ENCODE results near the gene CHKB.
A peak's percentile ranks its signal among the peaks of the same experiment; 100 is the strongest.

CHKB gene

DNA sequence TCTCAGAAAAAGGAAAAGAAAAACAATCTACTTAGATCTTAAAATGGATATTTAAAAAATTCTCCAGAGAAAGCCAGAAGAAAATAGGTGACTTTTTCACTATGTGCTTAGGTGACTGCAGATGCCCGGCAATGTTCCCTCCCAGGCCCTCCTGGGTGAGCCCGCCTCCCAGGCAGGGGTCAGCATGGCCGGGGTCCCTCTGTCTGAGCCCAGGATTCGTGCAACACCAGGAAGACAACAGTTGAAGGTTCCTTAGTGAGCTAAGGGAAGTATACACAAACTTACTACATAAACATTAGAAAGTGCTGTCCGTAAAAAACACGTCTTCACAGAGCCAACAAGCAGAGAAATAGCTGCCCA lies 29.5 kb upstream of the CHKB start:
- no peak overlapping the region for H3K27ac ChIP-seq (ENCODE audit: extremely low read depth, low read depth, low read length)
- TF ChIP-seq PRDM1 (tag by site-specific recombination; IDR thresholded peaks at IDR 0.05) (peak; percentile 93), ZSCAN23 (tag by site-specific recombination; IDR thresholded peaks at IDR 0.05) (no peak)
- H3K9me3 ChIP-seq (ENCODE audit: control insufficient read depth, insufficient read depth, low read depth, low read length) = no peaks in the 10 kb centered on the region
- CTCF ChIA-PET = interaction anchor here (0.8 kb wide), 1 partner anchor 13 kb away, joined by 3 read pairs; no protein-coding TSS in a partner anchor
- H3K36me3 ChIP-seq (ENCODE audit: control insufficient read depth in 2 of 2, insufficient read depth in 1 of 2, low read length in 2 of 2) = peaks cover 0 to 28% of the 10 kb centered on the region in 2 experiments; a peak in 1 of 3 replicates
- POLR2A ChIA-PET = interaction anchor here (2.1 kb wide), 1 partner anchor 11 kb away, joined by 6 read pairs; no protein-coding TSS in a partner anchor
- H3K4me1 ChIP-seq (ENCODE audit: control insufficient read depth, insufficient read depth, low read length) = peaks cover 4% of the 10 kb centered on the region; the same call in 1 of the 2 replicates
- no peak overlapping the region for H3K4me3 ChIP-seq (ENCODE audit: low read depth, low read length)

DNA sequence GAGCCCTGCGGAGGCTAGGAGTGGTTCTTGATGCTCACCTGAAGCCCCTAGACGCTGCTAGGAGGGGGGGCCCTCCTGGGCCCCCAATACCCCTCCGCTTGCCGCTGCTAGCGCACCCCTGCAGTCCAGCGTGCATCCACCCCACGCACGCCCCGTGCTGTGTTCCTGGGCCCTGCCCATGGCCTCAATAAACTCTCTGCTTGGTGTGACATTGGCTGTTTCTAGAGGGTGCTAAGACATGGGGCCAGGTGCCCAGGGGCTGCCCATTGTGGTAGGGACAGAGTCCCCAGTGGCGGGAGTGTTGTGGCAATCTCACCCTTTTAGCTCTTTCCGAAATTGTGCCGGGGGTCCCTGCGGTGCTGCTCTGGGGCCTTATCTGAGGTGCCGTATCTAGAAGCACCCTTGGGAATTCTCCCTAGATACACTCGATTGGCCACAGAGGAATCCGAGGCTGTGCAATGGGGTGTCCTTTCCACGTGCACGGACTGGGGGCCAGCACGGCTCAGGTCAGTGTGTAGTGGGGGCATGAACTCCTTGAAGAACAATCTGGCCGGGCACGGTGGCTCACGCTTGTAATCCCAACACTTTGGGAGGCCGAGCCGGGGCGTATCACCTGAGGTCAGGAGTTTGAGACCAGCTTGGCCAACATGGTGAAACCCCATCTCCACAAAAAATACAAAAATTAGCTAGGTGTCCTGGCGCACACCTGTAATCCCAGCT lies 28.9 kb upstream of the CHKB start:
- POLR2A ChIA-PET = no interaction called here

DNA sequence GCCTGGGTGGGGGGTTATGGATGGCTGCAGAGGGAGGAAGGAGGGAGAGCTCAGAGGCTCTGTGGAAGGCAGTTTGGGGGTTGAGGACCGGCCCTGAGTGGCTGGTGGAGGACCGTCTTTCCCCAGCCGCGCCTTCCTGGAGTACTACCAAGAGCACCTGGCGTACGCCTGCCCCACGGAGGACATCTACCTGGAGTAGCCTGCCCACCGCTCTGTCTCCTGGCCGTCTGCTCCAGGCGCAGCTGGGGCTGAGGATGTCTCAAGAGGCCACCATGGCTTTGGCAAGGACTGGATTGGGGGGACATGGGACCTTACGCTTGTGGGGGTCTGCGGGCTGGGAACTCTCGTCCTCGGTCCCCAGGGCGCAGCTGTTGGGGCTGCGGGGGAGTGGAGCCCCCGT lies 27.9 kb upstream of the CHKB start:
- CTCF ChIA-PET = interaction anchor here (1.4 kb wide), 1 partner anchor 32 kb away, joined by 3 read pairs; no protein-coding TSS in a partner anchor

More for the DNA sequence above, 28.9 kb upstream of the CHKB start:
- CTCF ChIA-PET = no interaction called here
- Histone ChIP-seq H3K9me3 (ENCODE audit: control insufficient read depth, insufficient read depth, low read depth, low read length) (no peaks in the 10 kb centered on the region), H3K4me3 (ENCODE audit: low read depth, low read length) (no peak overlapping the region), H3K27ac (ENCODE audit: extremely low read depth, low read depth, low read length) (no peak overlapping the region), H3K4me1 (ENCODE audit: control insufficient read depth, insufficient read depth, low read length) (peaks cover 4% of the 10 kb centered on the region; the same call in 1 of the 2 replicates), H3K36me3 (ENCODE audit: control insufficient read depth in 2 of 2, insufficient read depth in 1 of 2, low read length in 2 of 2) (peaks cover 0 to 34% of the 10 kb centered on the region in 2 experiments; a peak in 1 of 3 replicates)
- TF ChIP-seq ZNF837 (tag by site-specific recombination; IDR thresholded peaks at IDR 0.05) = no peak
- no peak for TF ChIP-seq ZXDB (tag by site-specific recombination; IDR thresholded peaks at IDR 0.05)
- TF ChIP-seq, protein P1, sequence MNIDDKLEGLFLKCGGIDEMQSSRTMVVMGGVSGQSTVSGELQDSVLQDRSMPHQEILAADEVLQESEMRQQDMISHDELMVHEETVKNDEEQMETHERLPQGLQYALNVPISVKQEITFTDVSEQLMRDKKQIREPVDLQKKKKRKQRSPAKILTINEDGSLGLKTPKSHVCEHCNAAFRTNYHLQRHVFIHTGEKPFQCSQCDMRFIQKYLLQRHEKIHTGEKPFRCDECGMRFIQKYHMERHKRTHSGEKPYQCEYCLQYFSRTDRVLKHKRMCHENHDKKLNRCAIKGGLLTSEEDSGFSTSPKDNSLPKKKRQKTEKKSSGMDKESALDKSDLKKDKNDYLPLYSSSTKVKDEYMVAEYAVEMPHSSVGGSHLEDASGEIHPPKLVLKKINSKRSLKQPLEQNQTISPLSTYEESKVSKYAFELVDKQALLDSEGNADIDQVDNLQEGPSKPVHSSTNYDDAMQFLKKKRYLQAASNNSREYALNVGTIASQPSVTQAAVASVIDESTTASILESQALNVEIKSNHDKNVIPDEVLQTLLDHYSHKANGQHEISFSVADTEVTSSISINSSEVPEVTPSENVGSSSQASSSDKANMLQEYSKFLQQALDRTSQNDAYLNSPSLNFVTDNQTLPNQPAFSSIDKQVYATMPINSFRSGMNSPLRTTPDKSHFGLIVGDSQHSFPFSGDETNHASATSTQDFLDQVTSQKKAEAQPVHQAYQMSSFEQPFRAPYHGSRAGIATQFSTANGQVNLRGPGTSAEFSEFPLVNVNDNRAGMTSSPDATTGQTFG (tag by site-specific recombination; IDR thresholded peaks at IDR 0.05; ENCODE audit: borderline replicate concordance) = no peak
- no peak for TF ChIP-seq OVOL3 (tag by site-specific recombination; IDR thresholded peaks at IDR 0.05)
- TF ChIP-seq KLF7 (tag by site-specific recombination; IDR thresholded peaks at IDR 0.05; ENCODE audit: borderline replicate concordance) = no peak
- TF ChIP-seq, protein P2, sequence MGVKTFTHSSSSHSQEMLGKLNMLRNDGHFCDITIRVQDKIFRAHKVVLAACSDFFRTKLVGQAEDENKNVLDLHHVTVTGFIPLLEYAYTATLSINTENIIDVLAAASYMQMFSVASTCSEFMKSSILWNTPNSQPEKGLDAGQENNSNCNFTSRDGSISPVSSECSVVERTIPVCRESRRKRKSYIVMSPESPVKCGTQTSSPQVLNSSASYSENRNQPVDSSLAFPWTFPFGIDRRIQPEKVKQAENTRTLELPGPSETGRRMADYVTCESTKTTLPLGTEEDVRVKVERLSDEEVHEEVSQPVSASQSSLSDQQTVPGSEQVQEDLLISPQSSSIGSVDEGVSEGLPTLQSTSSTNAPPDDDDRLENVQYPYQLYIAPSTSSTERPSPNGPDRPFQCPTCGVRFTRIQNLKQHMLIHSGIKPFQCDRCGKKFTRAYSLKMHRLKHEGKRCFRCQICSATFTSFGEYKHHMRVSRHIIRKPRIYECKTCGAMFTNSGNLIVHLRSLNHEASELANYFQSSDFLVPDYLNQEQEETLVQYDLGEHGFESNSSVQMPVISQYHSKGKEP (tag by site-specific recombination; IDR thresholded peaks at IDR 0.05) = no peak
- TF ChIP-seq ZNF624 (tag by site-specific recombination; IDR thresholded peaks at IDR 0.05) = no peak
- no peak for TF ChIP-seq ZFHX2 (tag by site-specific recombination; conservative IDR thresholded peaks at IDR 0.05)
- TF ChIP-seq, protein P3, sequence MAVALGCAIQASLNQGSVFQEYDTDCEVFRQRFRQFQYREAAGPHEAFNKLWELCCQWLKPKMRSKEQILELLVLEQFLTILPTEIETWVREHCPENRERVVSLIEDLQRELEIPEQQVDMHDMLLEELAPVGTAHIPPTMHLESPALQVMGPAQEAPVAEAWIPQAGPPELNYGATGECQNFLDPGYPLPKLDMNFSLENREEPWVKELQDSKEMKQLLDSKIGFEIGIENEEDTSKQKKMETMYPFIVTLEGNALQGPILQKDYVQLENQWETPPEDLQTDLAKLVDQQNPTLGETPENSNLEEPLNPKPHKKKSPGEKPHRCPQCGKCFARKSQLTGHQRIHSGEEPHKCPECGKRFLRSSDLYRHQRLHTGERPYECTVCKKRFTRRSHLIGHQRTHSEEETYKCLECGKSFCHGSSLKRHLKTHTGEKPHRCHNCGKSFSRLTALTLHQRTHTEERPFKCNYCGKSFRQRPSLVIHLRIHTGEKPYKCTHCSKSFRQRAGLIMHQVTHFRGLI (tag by site-specific recombination; IDR thresholded peaks at IDR 0.05) = no peak
- TF ChIP-seq MEIS1 (CRISPR knock-in tag; IDR thresholded peaks at IDR 0.05; ENCODE audit: borderline replicate concordance) = no peak
- no peak for TF ChIP-seq ZNF394 (tag by site-specific recombination; IDR thresholded peaks at IDR 0.05; ENCODE audit: borderline replicate concordance)

More for the DNA sequence above, 27.9 kb upstream of the CHKB start:
- Histone ChIP-seq H3K4me3 (ENCODE audit: low read depth, low read length) (no peak overlapping the region), H3K27ac (ENCODE audit: extremely low read depth, low read depth, low read length) (no peak overlapping the region), H3K36me3 (ENCODE audit: control insufficient read depth in 2 of 2, insufficient read depth in 1 of 2, low read length in 2 of 2) (peaks cover 0 to 44% of the 10 kb centered on the region in 2 experiments; a peak in 1 of 3 replicates), H3K9me3 (ENCODE audit: control insufficient read depth, insufficient read depth, low read depth, low read length) (no peaks in the 10 kb centered on the region), H3K4me1 (ENCODE audit: control insufficient read depth, insufficient read depth, low read length) (peaks cover 4% of the 10 kb centered on the region; the same call in 1 of the 2 replicates)
- POLR2A ChIA-PET = no interaction called here
- TF ChIP-seq, protein P4, sequence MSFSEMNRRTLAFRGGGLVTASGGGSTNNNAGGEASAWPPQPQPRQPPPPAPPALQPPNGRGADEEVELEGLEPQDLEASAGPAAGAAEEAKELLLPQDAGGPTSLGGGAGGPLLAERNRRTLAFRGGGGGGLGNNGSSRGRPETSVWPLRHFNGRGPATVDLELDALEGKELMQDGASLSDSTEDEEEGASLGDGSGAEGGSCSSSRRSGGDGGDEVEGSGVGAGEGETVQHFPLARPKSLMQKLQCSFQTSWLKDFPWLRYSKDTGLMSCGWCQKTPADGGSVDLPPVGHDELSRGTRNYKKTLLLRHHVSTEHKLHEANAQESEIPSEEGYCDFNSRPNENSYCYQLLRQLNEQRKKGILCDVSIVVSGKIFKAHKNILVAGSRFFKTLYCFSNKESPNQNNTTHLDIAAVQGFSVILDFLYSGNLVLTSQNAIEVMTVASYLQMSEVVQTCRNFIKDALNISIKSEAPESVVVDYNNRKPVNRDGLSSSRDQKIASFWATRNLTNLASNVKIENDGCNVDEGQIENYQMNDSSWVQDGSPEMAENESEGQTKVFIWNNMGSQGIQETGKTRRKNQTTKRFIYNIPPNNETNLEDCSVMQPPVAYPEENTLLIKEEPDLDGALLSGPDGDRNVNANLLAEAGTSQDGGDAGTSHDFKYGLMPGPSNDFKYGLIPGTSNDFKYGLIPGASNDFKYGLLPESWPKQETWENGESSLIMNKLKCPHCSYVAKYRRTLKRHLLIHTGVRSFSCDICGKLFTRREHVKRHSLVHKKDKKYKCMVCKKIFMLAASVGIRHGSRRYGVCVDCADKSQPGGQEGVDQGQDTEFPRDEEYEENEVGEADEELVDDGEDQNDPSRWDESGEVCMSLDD (tag by site-specific recombination; IDR thresholded peaks at IDR 0.05) = 0 out of 2 replicates have a peak, but pooled peaks have one; percentile 3
- TF ChIP-seq KLF1 (tag by site-specific recombination; IDR thresholded peaks at IDR 0.05) (no peak), HOXA7 (CRISPR knock-in tag; IDR thresholded peaks at IDR 0.05; ENCODE audit: borderline replicate concordance) (no peak)
- TF ChIP-seq, protein P5, sequence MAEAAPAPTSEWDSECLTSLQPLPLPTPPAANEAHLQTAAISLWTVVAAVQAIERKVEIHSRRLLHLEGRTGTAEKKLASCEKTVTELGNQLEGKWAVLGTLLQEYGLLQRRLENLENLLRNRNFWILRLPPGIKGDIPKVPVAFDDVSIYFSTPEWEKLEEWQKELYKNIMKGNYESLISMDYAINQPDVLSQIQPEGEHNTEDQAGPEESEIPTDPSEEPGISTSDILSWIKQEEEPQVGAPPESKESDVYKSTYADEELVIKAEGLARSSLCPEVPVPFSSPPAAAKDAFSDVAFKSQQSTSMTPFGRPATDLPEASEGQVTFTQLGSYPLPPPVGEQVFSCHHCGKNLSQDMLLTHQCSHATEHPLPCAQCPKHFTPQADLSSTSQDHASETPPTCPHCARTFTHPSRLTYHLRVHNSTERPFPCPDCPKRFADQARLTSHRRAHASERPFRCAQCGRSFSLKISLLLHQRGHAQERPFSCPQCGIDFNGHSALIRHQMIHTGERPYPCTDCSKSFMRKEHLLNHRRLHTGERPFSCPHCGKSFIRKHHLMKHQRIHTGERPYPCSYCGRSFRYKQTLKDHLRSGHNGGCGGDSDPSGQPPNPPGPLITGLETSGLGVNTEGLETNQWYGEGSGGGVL (tag by site-specific recombination; IDR thresholded peaks at IDR 0.05) = 0 out of 2 replicates have a peak, but pooled peaks have one; percentile 1
